Psoas muscle (tissue), 8 donors: ENCODE data around the gene COL25A1. TPM values are rescaled to one million over a fixed set of nuclear protein-coding genes. Genes with fewer than 3 reads are reported as not detected.

Experiments used
- ATAC-seq, 4 donors: fragments of 200-7000 bp; cut with Tn5 transposase; one replicate each; pipeline ENCODE4 v1.9.1; 2020; ENCODE audit warnings: moderate library complexity in 3 of 4, mild to moderate bottlenecking in 2 of 4
- DNase-seq, 2 donors: peaks; one replicate each; pipeline ENCODE4 v3.0.0-alpha.2; 2020
- H3K27ac ChIP-seq: fragments of 200-600 bp; one replicate; pipeline ENCODE4 v1.8.0; 2022
- H3K27me3 ChIP-seq, 3 donors: fragments of 200-600 bp in 1 of 3; one replicate each; pipeline versions ENCODE4 v1.6.1 to v1.8.0; 2013 to 2022; ENCODE audit warnings: low read length in 2 of 3, mild to moderate bottlenecking in 2 of 3, moderate library complexity in 1 of 3; ENCODE audit not compliant: insufficient read depth in 3 of 3
- H3K36me3 ChIP-seq, 2 donors: fragments of 200-600 bp in 1 of 2; one replicate each; pipeline versions ENCODE4 v1.6.1 to v1.8.0; 2013 to 2022; ENCODE audit warnings: low read depth in 1 of 2, mild to moderate bottlenecking in 1 of 2, moderate library complexity in 1 of 2; ENCODE audit not compliant: insufficient read depth in 1 of 2
- H3K4me1 ChIP-seq: fragments of 200-600 bp; one replicate; pipeline ENCODE4 v1.8.0; 2022
- H3K4me3 ChIP-seq: fragments of 200-600 bp; one replicate; pipeline ENCODE4 v1.8.0; 2022; ENCODE audit warnings: mild to moderate bottlenecking
- H3K9me3 ChIP-seq: fragments of 200-600 bp; one replicate; pipeline ENCODE4 v1.8.0; 2022
- WGBS, 3 donors: extraction: QIAGEN DNeasy Blood & Tissue Kit; methylation state at CpG; one replicate each; pipeline versions ENCODE4 v1.1.6 to v1.1.7; 2013; 5-methylcytosine and 5-hydroxymethylcytosine counted together
- intact Hi-C, 2 donors: fragments of 100-400 bp; cut with DNase I; formaldehyde crosslinking; loops; one replicate each; pipeline versions ENCODE4 v1.11.0 to v1.14.2; 2022
- polyA plus RNA-seq, 3 donors: library from polyadenylated mRNA; stranded (reverse); fragments of 200-250 nt; gene quantifications; one replicate each; pipeline ENCODE4 v1.2.3, GENCODE V29; 2013
- total RNA-seq, 4 donors: library from RNA; stranded (reverse); fragmentation: NEBNext Ultra II Directional in 2 of 4; extraction: Animal tissue kit (Norgen Biotek cat#: 25700) in 2 of 4; gene quantifications; one replicate each; pipeline versions ENCODE4 v1.2.1 to v1.2.4, GENCODE V29; 2021 to 2023
- TF ChIP-seq, protein P1 (sequence below): fragments of 200-600 bp; IDR thresholded peaks from one replicate; pipeline ENCODE4 v1.8.0; 2022; ENCODE audit warnings: antibody characterized with exemption
- donor health status: healthy with polysubstance abuse.
- donor health status: DM: no; HTN: no; CAD: no; lungs with moderate emphysema.
- donor health status: Bipolar disorder and iron deficiency.
- donor health status: healthy.
- donor health status: DM: yes; HTN: yes; CAD: no.
- donor health status: DM: no; HTN: no; CAD: no.
- donor health status: DM: no; HTN: no; CAD: no.
- donor health status: DM: yes; HTN: yes; CAD: no.

The COL25A1 gene
- total and polyA plus RNA-seq, 7 donors = 0.14 to 1.5 (median 0.36) TPM

DNA sequence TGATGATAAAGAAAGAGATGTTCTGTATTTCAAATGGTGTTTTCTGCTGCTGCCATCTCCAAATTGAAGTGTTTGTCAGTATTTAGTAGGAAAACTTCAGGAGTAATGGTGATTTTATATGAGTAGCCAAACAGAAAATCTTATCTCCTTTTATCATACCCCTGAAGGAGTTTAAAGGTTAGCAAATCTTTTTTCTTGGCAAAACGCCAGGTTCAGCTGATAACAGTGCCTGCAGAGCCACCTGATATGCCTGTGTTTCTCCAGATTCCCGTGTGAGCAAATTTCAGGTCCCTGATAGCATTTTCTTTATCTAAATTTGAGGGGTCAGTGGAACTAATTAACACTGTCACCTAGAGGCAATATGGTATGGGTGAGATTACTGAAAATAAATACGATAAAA, 473.8 kb downstream of the COL25A1 start:
- Histone ChIP-seq H3K9me3 (no peaks in the 10 kb centered on the region), H3K4me1 (peaks cover 21% of the 10 kb centered on the region), H3K27ac (no peak overlapping the region), H3K4me3 (no peak overlapping the region), H3K36me3 (no peaks in the 10 kb centered on the region), H3K27me3 (no peaks in the 10 kb centered on the region)
- WGBS, 3 donors = 37 to 49% (median 37%) methylated on average over 3 of the region's 3 CpGs
- intact Hi-C loops = loop anchor here in 1 of 2 donors (10.0 kb wide), 1 partner anchor 496 kb away; no protein-coding TSS in a partner anchor
- ATAC-seq (no peak), DNase-seq (no peak)
- TF ChIP-seq, protein P1, sequence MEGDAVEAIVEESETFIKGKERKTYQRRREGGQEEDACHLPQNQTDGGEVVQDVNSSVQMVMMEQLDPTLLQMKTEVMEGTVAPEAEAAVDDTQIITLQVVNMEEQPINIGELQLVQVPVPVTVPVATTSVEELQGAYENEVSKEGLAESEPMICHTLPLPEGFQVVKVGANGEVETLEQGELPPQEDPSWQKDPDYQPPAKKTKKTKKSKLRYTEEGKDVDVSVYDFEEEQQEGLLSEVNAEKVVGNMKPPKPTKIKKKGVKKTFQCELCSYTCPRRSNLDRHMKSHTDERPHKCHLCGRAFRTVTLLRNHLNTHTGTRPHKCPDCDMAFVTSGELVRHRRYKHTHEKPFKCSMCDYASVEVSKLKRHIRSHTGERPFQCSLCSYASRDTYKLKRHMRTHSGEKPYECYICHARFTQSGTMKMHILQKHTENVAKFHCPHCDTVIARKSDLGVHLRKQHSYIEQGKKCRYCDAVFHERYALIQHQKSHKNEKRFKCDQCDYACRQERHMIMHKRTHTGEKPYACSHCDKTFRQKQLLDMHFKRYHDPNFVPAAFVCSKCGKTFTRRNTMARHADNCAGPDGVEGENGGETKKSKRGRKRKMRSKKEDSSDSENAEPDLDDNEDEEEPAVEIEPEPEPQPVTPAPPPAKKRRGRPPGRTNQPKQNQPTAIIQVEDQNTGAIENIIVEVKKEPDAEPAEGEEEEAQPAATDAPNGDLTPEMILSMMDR = no peak

DNA sequence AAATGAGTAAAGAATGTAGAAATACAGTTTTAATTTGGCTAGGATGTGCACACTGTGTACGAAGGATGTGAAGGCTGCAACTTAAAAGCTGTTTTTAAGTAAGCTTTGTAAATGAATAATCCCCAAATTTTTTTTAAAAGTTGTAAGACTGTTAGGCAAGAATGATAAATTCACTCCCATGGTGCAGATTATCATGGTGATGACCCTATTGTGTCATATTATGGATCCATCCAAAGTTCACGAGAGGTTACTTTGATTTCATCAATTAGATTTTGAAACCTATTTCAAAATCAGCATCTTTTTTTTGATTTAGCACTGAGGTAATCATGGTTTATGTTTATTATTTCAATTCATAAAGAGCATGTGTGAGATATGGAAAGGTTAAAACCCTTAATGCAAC, 476.7 kb downstream of the COL25A1 start:
- no peak for DNase-seq
- no peaks in the 10 kb centered on the region for H3K27me3 ChIP-seq
- H3K4me1 ChIP-seq = peaks cover 10% of the 10 kb centered on the region
- no peak overlapping the region for H3K4me3 ChIP-seq
- intact Hi-C loops = loop anchor here in 1 of 2 donors (10.0 kb wide), 1 partner anchor 499 kb away; no protein-coding TSS in a partner anchor
- H3K36me3 ChIP-seq = no peaks in the 10 kb centered on the region
- H3K9me3 ChIP-seq = no peaks in the 10 kb centered on the region
- TF ChIP-seq, protein P1 = no peak
- ATAC-seq = no peak
- H3K27ac ChIP-seq = no peak overlapping the region
- 79 to 83% (median 80%) methylated on average over 2 of the region's 2 CpGs for WGBS, 3 donors

DNA sequence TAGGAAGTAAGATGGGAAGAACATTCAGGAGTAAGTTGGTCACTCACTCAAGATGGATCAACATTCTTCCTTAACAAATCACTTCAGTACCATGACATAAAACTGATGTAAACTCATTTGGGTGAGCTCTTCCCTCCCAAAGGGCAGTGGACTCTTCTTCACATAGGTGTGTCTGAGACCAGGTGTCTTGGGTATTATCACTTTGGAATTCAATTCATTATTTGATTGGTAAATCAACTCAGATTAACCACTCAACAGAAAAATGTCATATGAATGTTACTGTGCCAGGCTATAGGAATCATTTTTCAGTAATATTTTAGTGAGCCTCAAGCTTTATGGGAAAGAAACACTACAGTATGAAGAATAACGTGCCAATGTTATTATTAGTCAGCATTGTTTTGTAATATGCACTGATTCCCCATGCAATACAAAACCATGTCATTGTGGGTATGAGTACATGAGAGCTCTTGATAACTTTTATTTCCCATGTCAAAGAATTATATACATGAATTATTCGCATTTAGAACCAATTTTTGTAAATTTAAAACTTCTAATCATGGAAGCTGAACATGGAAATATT, 481.0 kb downstream of the COL25A1 start:
- Histone ChIP-seq H3K4me1 (no peaks in the 10 kb centered on the region), H3K4me3 (no peak overlapping the region), H3K36me3 (no peaks in the 10 kb centered on the region), H3K27ac (no peak overlapping the region), H3K27me3 (no peaks in the 10 kb centered on the region), H3K9me3 (no peaks in the 10 kb centered on the region)
- intact Hi-C loops = loop anchor here in 1 of 2 donors (10.0 kb wide), 1 partner anchor 503 kb away; no protein-coding TSS in a partner anchor
- no peak for DNase-seq
- TF ChIP-seq, protein P1 = no peak
- no peak for ATAC-seq
- WGBS, 3 donors = 45 to 57% (median 49%) methylated on average over 2 of the region's 2 CpGs

DNA sequence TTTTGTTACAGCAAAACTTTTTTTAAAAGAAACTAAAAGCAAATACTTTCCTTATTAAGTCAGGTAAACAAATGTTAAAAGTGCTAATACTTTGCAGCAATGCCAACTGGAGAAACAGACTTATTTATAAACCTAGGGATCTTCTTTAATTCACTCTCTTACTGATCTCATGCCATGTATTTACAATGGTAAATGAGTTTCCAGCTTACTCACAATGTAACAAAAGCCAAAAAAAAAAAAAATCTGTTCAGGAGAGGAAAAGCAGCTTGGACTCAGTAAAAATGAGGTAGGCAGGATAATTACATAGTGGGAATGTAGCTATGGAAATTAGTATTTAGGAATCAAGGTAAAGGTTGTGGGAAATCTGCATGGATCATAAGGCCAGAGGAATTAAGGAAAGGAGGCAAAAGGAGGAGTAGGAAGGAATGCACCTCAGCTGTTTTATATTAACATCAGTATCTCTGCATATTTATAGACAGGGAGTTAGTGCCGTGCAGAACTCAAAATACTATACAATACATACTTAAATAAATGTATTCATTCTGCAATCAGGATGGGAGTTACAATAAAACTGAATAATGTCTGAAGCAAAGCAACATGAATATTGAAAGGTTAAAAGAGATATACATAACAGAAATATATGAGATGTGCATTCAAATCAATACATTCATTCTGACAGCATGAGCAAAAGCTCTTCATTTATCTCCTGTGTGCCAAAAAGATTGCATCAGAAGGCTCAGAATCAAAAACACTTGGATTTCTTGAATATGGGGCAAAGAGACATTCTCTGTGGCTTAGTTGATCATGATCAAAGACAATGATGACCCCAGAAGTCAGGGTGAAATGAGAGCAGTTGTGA, 481.7 kb downstream of the COL25A1 start:
- DNase-seq (no peak), ATAC-seq (no peak)
- intact Hi-C loops = loop anchor here in 1 of 2 donors (10.0 kb wide), 1 partner anchor 504 kb away; no protein-coding TSS in a partner anchor
- no peaks in the 10 kb centered on the region for H3K27me3 ChIP-seq
- H3K27ac ChIP-seq = no peak overlapping the region
- TF ChIP-seq, protein P1 = no peak
- 75 to 96% (median 82%) methylated on average over 1 of the region's 1 CpG for WGBS, 3 donors
- no peaks in the 10 kb centered on the region for H3K4me1 ChIP-seq
- no peaks in the 10 kb centered on the region for H3K9me3 ChIP-seq
- no peaks in the 10 kb centered on the region for H3K36me3 ChIP-seq
- no peak overlapping the region for H3K4me3 ChIP-seq
